Mucosa of descending colon (tissue), 3 donors: ENCODE results near the gene CCR7. TPM values are rescaled to one million over a fixed set of nuclear protein-coding genes. Genes with fewer than 3 reads are reported as not detected.

Experiments used
- ATAC-seq: fragments of 200-7000 bp; cut with Tn5 transposase; one replicate; pipeline ENCODE4 v1.9.1; 2020; ENCODE audit warnings: mild to moderate bottlenecking, moderate library complexity
- DNase-seq, 3 donors: peaks; one replicate each; pipeline ENCODE4 v3.0.0-alpha.2; 2020
- H3K36me3 ChIP-seq: fragments of 200-600 bp; one replicate; pipeline ENCODE4 v1.8.0; 2021; ENCODE audit warnings: low read depth, mild to moderate bottlenecking
- H3K4me1 ChIP-seq: fragments of 200-600 bp; one replicate; pipeline ENCODE4 v1.8.0; 2021; ENCODE audit warnings: low read depth, mild to moderate bottlenecking
- H3K4me3 ChIP-seq: fragments of 200-600 bp; one replicate; pipeline ENCODE4 v1.8.0; 2021; ENCODE audit warnings: mild to moderate bottlenecking
- H3K9me3 ChIP-seq: fragments of 200-600 bp; one replicate; pipeline ENCODE4 v1.8.0; 2021; ENCODE audit warnings: mild to moderate bottlenecking
- CTCF ChIP-seq: fragments of 200-600 bp; IDR thresholded peaks from one replicate; pipeline ENCODE4 v1.8.0; 2022; ENCODE audit warnings: antibody characterized with exemption, mild to moderate bottlenecking
- intact Hi-C, 2 donors: fragments of 100-400 bp; cut with DNase I in 1 of 2; cut with micrococcal nuclease in 1 of 2; formaldehyde crosslinking; loops; one replicate each; pipeline versions ENCODE4 v1.11.0 to v1.11.1; 2022; cut with DNase I, micrococcal nuclease
- total RNA-seq, 3 donors: library from RNA; stranded (reverse); fragmentation: NEBNext Ultra II Directional in 2 of 3; extraction: Animal tissue kit (Norgen Biotek cat#: 25700) in 2 of 3; gene quantifications; one replicate each; pipeline versions ENCODE4 v1.2.1 to v1.2.4, GENCODE V29; 2021 to 2023
- donor health status: DM: no; HTN: no; CAD: no; lungs with moderate emphysema.
- donor health status: DM: no; HTN: no; CAD: no.
- donor health status: DM: no; HTN: yes; CAD: no.

CCR7 gene
- total RNA-seq, 3 donors from 2014 or later = 0.44 to 3.2 (median 0.87) TPM

- H3K4me1 ChIP-seq = peaks cover 8% of the 10 kb centered on the region
- intact Hi-C loops = no loop called here
- DNase-seq = no peak
- no peak for ATAC-seq
- no peak for TF ChIP-seq CTCF
- no peaks in the 10 kb centered on the region for H3K9me3 ChIP-seq
- H3K36me3 ChIP-seq = no peaks in the 10 kb centered on the region
- H3K4me3 ChIP-seq = no peak overlapping the region
These were observed 53.5 kb downstream of the CCR7 start for GRCh38 chr17:40511667-40512220.

GRCh38 chr17:40511136-40511535 is 54.1 kb downstream of the CCR7 start:
- Histone ChIP-seq H3K4me1 (peaks cover 2% of the 10 kb centered on the region), H3K4me3 (no peak overlapping the region), H3K36me3 (no peaks in the 10 kb centered on the region), H3K9me3 (no peaks in the 10 kb centered on the region)
- TF ChIP-seq CTCF = no peak
- intact Hi-C loops = no loop called here
- DNase-seq (no peak), ATAC-seq (no peak)

GRCh38 chr17:40510328-40510648 is 55.0 kb downstream of the CCR7 start:
- no peaks in the 10 kb centered on the region for H3K4me1 ChIP-seq
- H3K36me3 ChIP-seq = no peaks in the 10 kb centered on the region
- ATAC-seq (peak; percentile 17), DNase-seq (no peak)
- intact Hi-C loops = no loop called here
- H3K4me3 ChIP-seq = no peak overlapping the region
- TF ChIP-seq CTCF = no peak
- no peaks in the 10 kb centered on the region for H3K9me3 ChIP-seq

- ATAC-seq = no peak
- H3K4me3 ChIP-seq = no peak overlapping the region
These were observed 55.5 kb downstream of the CCR7 start for GRCh38 chr17:40509626-40510327.

GRCh38 chr17:40506786-40507185 is 58.5 kb downstream of the CCR7 start:
- intact Hi-C loops = no loop called here
- no peak for TF ChIP-seq CTCF

More at GRCh38 chr17:40509626-40510327, 55.5 kb downstream of the CCR7 start:
- Histone ChIP-seq H3K36me3 (no peaks in the 10 kb centered on the region), H3K9me3 (no peaks in the 10 kb centered on the region), H3K4me1 (no peaks in the 10 kb centered on the region)
- DNase-seq = no peak
- intact Hi-C loops = no loop called here
- no peak for TF ChIP-seq CTCF

More at GRCh38 chr17:40506786-40507185, 58.5 kb downstream of the CCR7 start:
- H3K4me3 ChIP-seq = no peak overlapping the region
- DNase-seq (no peak), ATAC-seq (no peak)
- no peaks in the 10 kb centered on the region for H3K9me3 ChIP-seq
- H3K36me3 ChIP-seq = no peaks in the 10 kb centered on the region
- H3K4me1 ChIP-seq = peaks cover 2% of the 10 kb centered on the region

Other genes starting within 250 kb of the CCR7 start
- gene GJD3, start 200.7 kb downstream of the CCR7 start, total RNA-seq = 1 to 10 TPM in 2 of 3 donors, under 1 TPM in 1; 0.81 to 1.4 (median 1.2) TPM
- gene TOP2A, start 147.6 kb downstream of the CCR7 start, total RNA-seq = 10 to 100 TPM in 2 of 3 donors, 1 to 10 TPM in 1; 6.9 to 50.1 (median 11.4) TPM
- 100 to 1,000 TPM; 215 to 459 (median 244) TPM for gene IGFBP4, start 122.0 kb downstream of the CCR7 start, total RNA-seq
- gene TNS4, start 63.8 kb downstream of the CCR7 start, total RNA-seq = 10 to 100 TPM in 1 of 3 donors, 1 to 10 TPM in 2; 3.0 to 13.1 (median 3.3) TPM
- 10 to 100 TPM; 72.0 to 93.8 (median 87.9) TPM for gene SMARCE1, start 82.3 kb upstream of the CCR7 start, total RNA-seq
- 1 to 10 TPM in 1 of 3 donors, under 1 TPM in 1, not detected in 1; 0.43 to 1.0 TPM for gene KRT222, start 99.7 kb upstream of the CCR7 start, total RNA-seq
- 1 to 10 TPM; 2.0 to 4.2 (median 2.4) TPM for gene KRT24, start 138.3 kb upstream of the CCR7 start, total RNA-seq
- gene KRT25, start 189.9 kb upstream of the CCR7 start, total RNA-seq = not detected
- gene KRT26, start 206.7 kb upstream of the CCR7 start, total RNA-seq = not detected
- gene KRT27, start 217.1 kb upstream of the CCR7 start, total RNA-seq = not detected
- gene KRT28, start 234.5 kb upstream of the CCR7 start, total RNA-seq = not detected